Cardiac septum (tissue), 1 donor: ENCODE data around the gene TYMP. TPM values are rescaled to one million over a fixed set of nuclear protein-coding genes. Genes with fewer than 3 reads are reported as not detected.
"Not testable (repeated sequence)": the region's sequence is repeated elsewhere in the genome, so short reads cannot be mapped to it uniquely, and the experiment has no call there.

Experiments used
- DNase-seq: peaks from one replicate; pipeline ENCODE4 v3.0.0-alpha.2; 2020; ENCODE audit warnings: low spot score
- intact Hi-C: fragments of 100-400 bp; cut with DNase I; formaldehyde crosslinking; loops from one replicate; pipeline ENCODE4 v1.14.0; 2022
- total RNA-seq: library from RNA; stranded (reverse); fragmentation: NEBNext Ultra II Directional; extraction: Animal tissue kit (Norgen Biotek cat#: 25700); gene quantifications from one replicate; pipeline ENCODE4 v1.2.1, GENCODE V29; 2021
- donor health status: DM: no; HTN: no; CAD: no.

The TYMP gene
- total RNA-seq, 1 donor from 2014 or later = 18.3 TPM

- intact Hi-C loops = loop anchor here (5.0 kb wide), 2 partner anchors 35 to 55 kb away; partner anchors contain the start of genes CHKB and SYCE3
- DNase-seq = peak; percentile 90
These were observed 2.7 kb downstream of the TYMP start for GRCh38 chr22:50526834-50527801.

- intact Hi-C loops = loop anchor here (5.0 kb wide), 2 partner anchors 36 to 56 kb away; partner anchors contain the start of genes CHKB and SYCE3
These were observed 3.5 kb downstream of the TYMP start for GRCh38 chr22:50526108-50526833.

GRCh38 chr22:50525858-50526107, 4.0 kb downstream of the TYMP start:
- no peak for DNase-seq
- intact Hi-C loops = loop anchor here (5.0 kb wide), 2 partner anchors 37 to 57 kb away; partner anchors contain the start of genes CHKB and SYCE3

More at GRCh38 chr22:50526108-50526833, 3.5 kb downstream of the TYMP start:
- peak; percentile 93 for DNase-seq

GRCh38 chr22:50525104-50525857, 4.5 kb downstream of the TYMP start, which contains the start of gene SCO2:
TSS of gene SCO2 (minus strand) at chr22:50525598. CDS start at chr22:50524411, 1,187 bp downstream.
- DNase-seq = peak; percentile 97
- intact Hi-C loops = loop anchor here (5.0 kb wide), 2 partner anchors 37 to 57 kb away; partner anchors contain the start of genes CHKB and SYCE3

- intact Hi-C loops = loop anchor here (5.0 kb wide), 2 partner anchors 38 to 58 kb away; partner anchors contain the start of genes CHKB and SYCE3
- DNase-seq = no peak
These were observed 5.1 kb downstream of the TYMP start for GRCh38 chr22:50524676-50525103.

- intact Hi-C loops = no loop called here
- DNase-seq = no peak
These were observed 5.8 kb downstream of the TYMP start for GRCh38 chr22:50523806-50524675.

- no peak for DNase-seq
- intact Hi-C loops = no loop called here
These were observed 6.4 kb downstream of the TYMP start for GRCh38 chr22:50523458-50523805.

GRCh38 chr22:50522806-50523438, 6.9 kb downstream of the TYMP start:
- no peak for DNase-seq

GRCh38 chr22:50522208-50522805, 7.5 kb downstream of the TYMP start:
- intact Hi-C loops = no loop called here
- no peak for DNase-seq

More at GRCh38 chr22:50522806-50523438, 6.9 kb downstream of the TYMP start:
- intact Hi-C loops = no loop called here

- DNase-seq = no peak
- intact Hi-C loops = no loop called here
These were observed 8.1 kb downstream of the TYMP start for GRCh38 chr22:50521710-50522109.

GRCh38 chr22:50520826-50521453, 8.9 kb downstream of the TYMP start:
- DNase-seq = no peak
- intact Hi-C loops = no loop called here

GRCh38 chr22:50520184-50520583, 9.6 kb downstream of the TYMP start:
- DNase-seq, intact Hi-C loops: not testable (repeated sequence)

- intact Hi-C loops = no loop called here
- DNase-seq = no peak
These were observed 10.7 kb downstream of the TYMP start for GRCh38 chr22:50519151-50519550.

- DNase-seq = no peak
These were observed 11.2 kb downstream of the TYMP start for GRCh38 chr22:50518606-50519005.

GRCh38 chr22:50517495-50518260, 12.1 kb downstream of the TYMP start:
- no peak for DNase-seq
- intact Hi-C loops = no loop called here

More at GRCh38 chr22:50518606-50519005, 11.2 kb downstream of the TYMP start:
- intact Hi-C loops = no loop called here

- intact Hi-C loops = no loop called here
- no peak for DNase-seq
These were observed 12.9 kb downstream of the TYMP start for GRCh38 chr22:50516891-50517290.

- intact Hi-C loops = no loop called here
- DNase-seq = no peak
These were observed 13.7 kb downstream of the TYMP start for GRCh38 chr22:50516068-50516467.
